ENCODE results near the gene MROH7.

DNA sequence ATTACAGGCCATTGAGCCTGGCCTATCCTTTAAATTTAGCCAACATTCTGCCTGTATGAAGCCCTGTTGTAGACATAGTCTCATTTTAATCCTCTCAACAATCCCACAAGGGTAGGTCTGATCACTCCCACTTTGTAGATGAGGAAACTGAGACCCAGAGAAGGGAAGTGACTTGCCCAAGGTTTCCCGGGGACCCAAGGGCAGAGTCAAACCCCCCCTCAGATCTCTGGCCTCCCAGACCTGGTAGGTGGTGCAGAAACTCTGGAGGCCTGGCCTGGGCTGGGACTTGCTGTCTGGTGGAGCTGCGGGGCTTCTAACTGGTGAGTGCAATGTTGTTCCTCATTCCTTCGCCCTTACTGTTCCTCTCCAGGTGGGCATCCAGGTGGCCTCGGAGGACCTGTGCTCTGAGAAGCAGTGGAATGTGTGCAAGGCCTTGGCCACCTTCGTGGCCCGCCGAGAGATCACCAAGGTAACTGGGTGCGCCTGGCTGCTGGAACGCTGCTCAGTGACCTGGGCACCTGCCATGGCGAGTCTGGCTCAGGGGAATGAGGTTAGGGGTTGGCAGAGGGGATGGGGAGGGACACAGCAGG is 47.9 kb upstream of the MROH7 start:
- TF ChIP-seq, protein P1, sequence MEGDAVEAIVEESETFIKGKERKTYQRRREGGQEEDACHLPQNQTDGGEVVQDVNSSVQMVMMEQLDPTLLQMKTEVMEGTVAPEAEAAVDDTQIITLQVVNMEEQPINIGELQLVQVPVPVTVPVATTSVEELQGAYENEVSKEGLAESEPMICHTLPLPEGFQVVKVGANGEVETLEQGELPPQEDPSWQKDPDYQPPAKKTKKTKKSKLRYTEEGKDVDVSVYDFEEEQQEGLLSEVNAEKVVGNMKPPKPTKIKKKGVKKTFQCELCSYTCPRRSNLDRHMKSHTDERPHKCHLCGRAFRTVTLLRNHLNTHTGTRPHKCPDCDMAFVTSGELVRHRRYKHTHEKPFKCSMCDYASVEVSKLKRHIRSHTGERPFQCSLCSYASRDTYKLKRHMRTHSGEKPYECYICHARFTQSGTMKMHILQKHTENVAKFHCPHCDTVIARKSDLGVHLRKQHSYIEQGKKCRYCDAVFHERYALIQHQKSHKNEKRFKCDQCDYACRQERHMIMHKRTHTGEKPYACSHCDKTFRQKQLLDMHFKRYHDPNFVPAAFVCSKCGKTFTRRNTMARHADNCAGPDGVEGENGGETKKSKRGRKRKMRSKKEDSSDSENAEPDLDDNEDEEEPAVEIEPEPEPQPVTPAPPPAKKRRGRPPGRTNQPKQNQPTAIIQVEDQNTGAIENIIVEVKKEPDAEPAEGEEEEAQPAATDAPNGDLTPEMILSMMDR (IDR thresholded peaks at IDR 0.05 in 4 of 5, conservative IDR thresholded peaks at IDR 0.05 in 1 of 5): no peak
- TF ChIP-seq POLR2A (IDR thresholded peaks at IDR 0.05): no peak

All from gastrocnemius medialis (tissue), 4 donors.